ENCODE results near the gene GLIS2. TPM values are rescaled to one million over a fixed set of nuclear protein-coding genes. Genes with fewer than 3 reads are reported as not detected.

GLIS2 gene
- total RNA-seq, 1 donor from 2014 or later, result 16.5 TPM

DNA sequence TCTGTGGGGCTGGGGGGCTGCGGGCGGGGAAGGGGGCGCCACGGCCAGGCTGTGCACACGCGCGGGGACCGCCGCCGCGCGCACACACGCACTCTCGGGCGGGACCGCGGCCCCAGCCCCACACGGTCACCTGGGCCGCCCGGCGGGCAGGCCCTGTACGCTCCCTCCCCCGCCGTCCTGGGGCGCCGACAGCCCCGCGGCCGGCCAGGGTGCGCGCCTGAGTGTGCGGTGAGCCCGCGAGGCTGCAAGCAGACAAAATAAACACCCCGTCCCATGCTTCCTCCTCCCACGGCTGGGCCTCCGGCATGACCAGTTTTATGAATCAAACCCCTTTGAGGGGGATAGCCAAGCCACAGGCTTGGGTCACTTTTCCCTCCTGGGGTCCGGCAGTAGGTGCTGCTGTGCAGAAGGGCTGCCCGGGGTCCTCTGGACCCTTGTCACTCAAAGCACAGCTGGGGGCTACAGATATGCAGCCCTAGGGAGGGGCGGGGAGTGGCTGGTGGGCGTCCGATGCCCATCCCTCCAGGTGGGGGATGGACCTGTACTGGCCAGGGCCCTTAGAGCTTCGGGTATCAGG is 56.2 kb downstream of the GLIS2 start:
- peak overlapping the region; percentile 68 for H3K27ac Mint-ChIP-seq (ENCODE audit: unreplicated experiment)
- peaks cover 7% of the 10 kb centered on the region for H3K27me3 Mint-ChIP-seq (ENCODE audit: unreplicated experiment)
- TF ChIP-seq, protein P1, sequence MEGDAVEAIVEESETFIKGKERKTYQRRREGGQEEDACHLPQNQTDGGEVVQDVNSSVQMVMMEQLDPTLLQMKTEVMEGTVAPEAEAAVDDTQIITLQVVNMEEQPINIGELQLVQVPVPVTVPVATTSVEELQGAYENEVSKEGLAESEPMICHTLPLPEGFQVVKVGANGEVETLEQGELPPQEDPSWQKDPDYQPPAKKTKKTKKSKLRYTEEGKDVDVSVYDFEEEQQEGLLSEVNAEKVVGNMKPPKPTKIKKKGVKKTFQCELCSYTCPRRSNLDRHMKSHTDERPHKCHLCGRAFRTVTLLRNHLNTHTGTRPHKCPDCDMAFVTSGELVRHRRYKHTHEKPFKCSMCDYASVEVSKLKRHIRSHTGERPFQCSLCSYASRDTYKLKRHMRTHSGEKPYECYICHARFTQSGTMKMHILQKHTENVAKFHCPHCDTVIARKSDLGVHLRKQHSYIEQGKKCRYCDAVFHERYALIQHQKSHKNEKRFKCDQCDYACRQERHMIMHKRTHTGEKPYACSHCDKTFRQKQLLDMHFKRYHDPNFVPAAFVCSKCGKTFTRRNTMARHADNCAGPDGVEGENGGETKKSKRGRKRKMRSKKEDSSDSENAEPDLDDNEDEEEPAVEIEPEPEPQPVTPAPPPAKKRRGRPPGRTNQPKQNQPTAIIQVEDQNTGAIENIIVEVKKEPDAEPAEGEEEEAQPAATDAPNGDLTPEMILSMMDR (IDR thresholded peaks at IDR 0.05; ENCODE audit: partially characterized antibody, unreplicated experiment), result no peak
- peaks cover 8% of the 10 kb centered on the region for H3K4me1 Mint-ChIP-seq (ENCODE audit: low read depth, unreplicated experiment)
- no peak for DNase-seq
- no peaks in the 10 kb centered on the region for H3K9me3 Mint-ChIP-seq (ENCODE audit: unreplicated experiment)
- peak overlapping the region; percentile 86 for H3K4me3 Mint-ChIP-seq (ENCODE audit: unreplicated experiment)
- H3K36me3 Mint-ChIP-seq (ENCODE audit: unreplicated experiment), result no peaks in the 10 kb centered on the region

DNA sequence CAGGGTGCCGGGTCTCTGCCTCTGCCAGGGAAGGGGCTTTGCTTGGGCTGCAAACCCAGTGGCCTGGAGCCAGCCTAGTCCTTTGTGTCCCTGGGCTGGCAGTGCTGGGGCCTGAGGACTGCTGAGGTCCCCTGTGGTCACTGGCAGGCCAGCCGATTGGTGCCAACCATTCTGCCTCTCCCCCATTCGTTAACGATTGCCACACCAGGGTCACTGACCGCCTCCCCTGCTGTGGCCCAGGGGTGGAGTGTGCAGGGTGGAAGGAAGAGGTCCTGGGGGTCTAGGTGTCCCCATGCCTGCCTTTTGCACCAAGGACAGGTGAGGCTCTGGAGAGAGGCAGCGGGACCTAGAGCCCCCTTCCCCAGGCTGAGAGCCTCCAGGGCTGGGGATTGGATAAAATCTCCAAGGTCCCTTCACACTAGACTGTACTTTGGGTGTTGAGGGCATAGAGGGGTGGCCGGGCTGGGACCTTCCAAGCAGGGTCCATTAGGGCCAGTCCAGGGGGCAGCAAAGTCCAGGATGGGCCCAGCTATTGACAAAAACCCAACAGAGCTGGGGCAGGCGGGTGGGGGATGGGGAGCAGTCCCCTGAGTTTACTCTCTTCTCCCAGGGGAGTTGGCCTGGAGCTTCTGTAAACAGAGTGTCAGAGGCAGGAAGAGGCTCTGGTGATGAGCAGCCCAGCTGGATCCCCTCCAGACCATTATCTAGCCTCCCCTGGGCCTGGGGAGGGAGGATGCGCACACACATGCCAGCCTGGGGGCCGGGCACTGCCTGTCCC is 56.9 kb downstream of the GLIS2 start:
- no peak overlapping the region for H3K27ac Mint-ChIP-seq (ENCODE audit: unreplicated experiment)
- peak overlapping the region; percentile 86 for H3K4me3 Mint-ChIP-seq (ENCODE audit: unreplicated experiment)
- peaks cover 8% of the 10 kb centered on the region for H3K27me3 Mint-ChIP-seq (ENCODE audit: unreplicated experiment)
- DNase-seq, result no peak
- no peaks in the 10 kb centered on the region for H3K9me3 Mint-ChIP-seq (ENCODE audit: unreplicated experiment)
- H3K36me3 Mint-ChIP-seq (ENCODE audit: unreplicated experiment), result no peaks in the 10 kb centered on the region
- H3K4me1 Mint-ChIP-seq (ENCODE audit: low read depth, unreplicated experiment), result peaks cover 9% of the 10 kb centered on the region
- TF ChIP-seq, protein P1 (IDR thresholded peaks at IDR 0.05; ENCODE audit: partially characterized antibody, unreplicated experiment), result no peak

DNA sequence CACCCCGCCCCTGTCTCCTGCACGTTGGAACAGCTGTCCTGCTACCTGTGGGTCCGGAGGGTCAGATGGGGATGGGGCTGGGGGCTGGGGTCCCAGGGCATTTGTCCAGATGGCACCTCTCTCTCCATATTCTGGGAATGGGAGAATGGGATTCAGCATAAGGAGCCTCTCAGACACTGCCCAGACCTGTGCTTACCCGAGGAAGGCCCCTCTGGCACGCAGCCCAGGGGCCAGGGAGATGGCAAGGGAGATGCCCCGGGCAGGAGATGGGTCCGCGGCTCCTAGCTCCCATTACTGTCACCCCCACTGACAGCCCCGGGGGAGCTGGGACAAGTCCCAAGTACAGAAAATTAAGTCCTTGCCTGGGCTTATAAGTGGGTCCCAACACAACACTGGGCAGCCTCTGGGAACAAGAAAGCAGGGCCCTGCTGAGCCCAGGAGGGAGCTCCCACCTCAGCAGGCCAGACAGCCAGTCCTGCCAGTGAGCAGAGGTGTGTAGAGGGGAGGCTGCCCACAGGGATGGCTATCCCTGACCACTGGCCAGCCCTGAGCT is 57.6 kb downstream of the GLIS2 start:
- Mint-ChIP-seq H3K4me3 (ENCODE audit: unreplicated experiment) (no peak overlapping the region), H3K36me3 (ENCODE audit: unreplicated experiment) (no peaks in the 10 kb centered on the region), H3K27me3 (ENCODE audit: unreplicated experiment) (peaks cover 10% of the 10 kb centered on the region), H3K9me3 (ENCODE audit: unreplicated experiment) (no peaks in the 10 kb centered on the region), H3K27ac (ENCODE audit: unreplicated experiment) (no peak overlapping the region), H3K4me1 (ENCODE audit: low read depth, unreplicated experiment) (peaks cover 10% of the 10 kb centered on the region)
- TF ChIP-seq, protein P1 (IDR thresholded peaks at IDR 0.05; ENCODE audit: partially characterized antibody, unreplicated experiment), result no peak
- DNase-seq, result no peak

DNA sequence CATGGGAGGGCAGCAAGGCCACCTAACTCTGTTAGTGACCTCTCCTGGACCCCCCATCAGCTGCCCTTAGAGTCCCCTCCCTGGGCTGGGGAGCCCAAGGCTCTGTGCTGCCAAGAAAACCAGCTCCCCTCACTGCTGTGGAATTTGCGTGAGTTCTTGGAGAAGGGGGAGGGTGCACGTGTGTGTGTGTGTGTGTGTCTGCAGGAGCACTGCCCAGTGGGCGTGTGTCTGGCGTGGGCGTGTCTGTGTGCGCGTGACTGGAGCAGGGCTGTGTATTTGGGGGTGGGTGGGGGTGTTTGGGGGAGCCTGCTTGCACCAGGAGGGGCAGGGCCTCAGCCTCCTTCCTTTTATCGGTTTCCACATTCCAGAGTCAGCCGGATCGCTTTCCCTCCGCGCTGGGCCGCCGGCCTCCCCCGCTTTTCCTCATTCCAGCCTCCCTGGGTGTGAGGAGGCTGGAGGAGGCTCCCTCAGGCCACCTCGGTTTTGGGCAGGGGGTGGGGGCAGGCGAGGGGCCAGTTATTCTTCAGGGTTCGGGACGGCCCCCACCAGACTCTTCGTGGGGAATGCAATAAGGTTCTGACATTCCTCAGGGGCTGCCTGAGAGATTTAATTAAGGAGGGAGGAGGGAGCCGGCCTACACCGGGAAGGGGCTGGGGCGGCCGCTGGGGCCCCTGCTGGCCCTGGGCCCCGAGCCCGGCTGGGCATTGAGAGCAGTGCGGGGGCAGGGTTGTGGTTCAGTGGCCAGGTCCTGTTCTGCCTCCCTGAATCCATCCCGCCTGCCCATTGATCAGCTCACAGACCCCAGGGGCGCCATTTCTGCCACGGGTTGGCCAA is 58.3 kb downstream of the GLIS2 start:
- Mint-ChIP-seq H3K9me3 (ENCODE audit: unreplicated experiment) (no peaks in the 10 kb centered on the region), H3K4me1 (ENCODE audit: low read depth, unreplicated experiment) (peaks cover 10% of the 10 kb centered on the region), H3K27ac (ENCODE audit: unreplicated experiment) (no peak overlapping the region), H3K27me3 (ENCODE audit: unreplicated experiment) (peaks cover 10% of the 10 kb centered on the region), H3K4me3 (ENCODE audit: unreplicated experiment) (peak overlapping the region; percentile 46), H3K36me3 (ENCODE audit: unreplicated experiment) (no peaks in the 10 kb centered on the region)
- TF ChIP-seq, protein P1 (IDR thresholded peaks at IDR 0.05; ENCODE audit: partially characterized antibody, unreplicated experiment), result no peak
- DNase-seq, result no peak
